Activated T-helper 9 cell treated with anti-CD3 and anti-CD28 coated beads, Interleukin-2, amount 50 U/mL, for 16 hours (primary cell): ENCODE results near the gene WAC.
"Not testable (repeated sequence)": the region's sequence is repeated elsewhere in the genome, so short reads cannot be mapped to it uniquely, and the experiment has no call there.

Experiments used
- DNase-seq: peaks from one replicate; pipeline ENCODE4 v3.0.0-alpha.2; 2020; ENCODE audit warnings: low read depth

WAC gene

GRCh38 chr10:28569506-28570159 is 36.7 kb downstream of the WAC start:
- DNase-seq, result no peak

DNA sequence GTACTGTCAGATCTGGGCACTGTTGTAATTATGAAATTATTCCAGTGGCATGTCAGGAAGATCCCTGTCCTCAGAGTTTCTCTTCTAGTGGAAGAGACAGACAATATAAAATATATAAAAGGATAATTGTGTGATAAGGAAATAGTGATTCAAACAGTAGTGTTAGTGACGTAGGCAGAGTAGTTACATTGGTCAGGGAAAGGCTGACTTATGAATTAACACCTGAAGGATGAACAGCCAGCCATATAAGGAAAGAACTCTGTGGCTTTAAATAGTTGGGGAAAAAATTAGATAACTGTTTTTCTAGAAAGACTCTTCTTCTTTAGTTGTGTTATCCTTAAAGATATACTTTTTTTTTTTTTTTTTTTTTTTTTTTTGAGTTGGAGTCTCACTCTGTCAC is 37.7 kb downstream of the WAC start:
- DNase-seq, result no peak

GRCh38 chr10:28571265-28571664 is 38.3 kb downstream of the WAC start:
- no peak for DNase-seq

GRCh38 chr10:28574214-28574613 is 41.3 kb downstream of the WAC start:
- DNase-seq, result not testable (repeated sequence)

DNA sequence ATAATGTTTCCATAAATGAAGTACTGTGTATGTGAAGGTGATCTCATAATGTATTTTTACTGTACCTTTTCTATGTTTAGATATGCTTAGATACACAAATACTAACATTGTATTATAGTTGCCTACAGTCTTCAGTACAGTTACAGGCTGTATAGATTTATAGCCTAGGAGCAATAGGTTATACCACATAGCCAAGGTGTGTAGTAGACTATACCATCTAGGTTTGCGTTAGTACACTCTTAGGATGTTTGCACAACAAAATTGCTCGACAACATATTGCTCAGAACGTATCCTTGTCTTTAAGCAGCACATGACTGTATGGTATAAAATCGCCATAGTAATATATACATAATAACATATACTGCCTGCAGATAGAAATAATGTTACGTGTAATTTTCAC is 42.9 kb downstream of the WAC start:
- no peak for DNase-seq

DNA sequence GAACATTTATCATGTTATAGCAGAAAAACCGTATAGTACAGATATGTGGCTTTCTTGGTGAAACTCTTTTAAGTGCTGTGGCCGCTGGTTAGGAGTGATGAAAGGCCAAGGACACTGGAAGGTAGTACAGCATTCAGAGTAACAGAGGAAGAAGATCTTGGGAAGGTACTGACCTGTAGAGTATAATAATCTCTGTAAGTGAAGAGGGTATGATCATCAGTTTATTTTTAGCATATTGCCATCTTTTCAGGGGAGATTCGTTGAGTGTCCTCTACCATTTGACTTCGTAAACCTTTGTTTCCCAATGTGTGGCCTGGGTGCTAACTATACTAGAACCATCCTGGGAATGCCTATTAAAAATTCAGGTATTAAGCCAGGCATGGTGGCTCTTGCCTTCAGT is 44.6 kb downstream of the WAC start:
- no peak for DNase-seq

DNA sequence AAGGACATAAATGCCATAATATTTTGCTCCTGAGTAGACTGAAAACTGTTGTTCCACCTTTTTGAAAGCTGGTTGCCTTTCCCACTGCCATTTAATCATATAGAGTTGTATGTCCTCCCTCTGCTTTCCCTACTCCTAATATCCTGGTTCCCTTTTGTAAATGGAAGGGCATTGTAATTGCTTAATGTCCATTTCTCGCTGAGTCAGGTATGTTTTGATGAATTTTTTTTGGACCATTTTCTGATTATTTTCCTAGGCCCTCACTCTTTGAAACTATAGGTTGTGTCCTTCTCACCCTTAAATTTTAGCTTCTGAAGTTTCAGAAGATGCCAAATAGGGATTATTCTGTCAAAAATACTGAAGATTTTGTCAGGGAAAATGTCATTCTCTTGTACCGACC is 45.5 kb downstream of the WAC start:
- no peak for DNase-seq

DNA sequence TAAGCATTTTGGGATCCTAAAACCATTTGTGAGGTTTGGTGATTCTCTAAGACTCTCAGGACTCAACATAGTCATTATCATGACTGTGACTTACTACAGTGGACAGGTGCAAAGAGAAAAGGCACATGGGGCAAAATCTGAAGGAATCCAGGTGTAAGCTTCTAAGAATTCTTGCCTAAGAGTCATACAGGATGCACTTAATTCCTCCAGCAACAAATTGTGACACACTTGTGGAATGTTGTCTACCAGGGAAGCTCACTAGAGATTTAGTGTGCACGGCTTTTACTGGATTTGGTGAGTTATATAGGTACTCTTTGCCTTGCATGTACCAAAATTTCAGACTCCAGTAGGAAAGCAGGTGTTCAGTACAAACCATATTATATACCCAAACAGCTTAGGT is 47.9 kb downstream of the WAC start:
- no peak for DNase-seq

- DNase-seq, result no peak
Observed at GRCh38 chr10:28581916-28582315, 49.0 kb downstream of the WAC start.

DNA sequence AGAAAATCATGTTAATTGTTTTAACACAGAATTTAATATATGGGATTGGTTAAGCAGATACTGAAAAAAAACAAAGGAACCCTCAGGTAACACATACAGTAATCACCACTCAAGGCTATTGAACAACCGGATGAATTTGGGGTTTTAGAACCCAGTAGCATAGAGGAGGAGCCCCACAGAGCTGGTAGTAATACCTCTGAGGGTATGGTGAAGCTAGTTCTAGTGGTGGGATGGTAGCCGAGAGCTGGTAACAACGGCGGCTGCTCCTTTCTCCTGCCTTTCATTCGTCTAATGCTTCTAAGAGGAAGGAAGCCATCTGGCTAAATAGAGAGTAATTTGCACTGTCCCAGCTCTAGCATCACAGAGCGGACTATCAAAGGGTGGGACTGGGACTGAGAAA is 52.2 kb downstream of the WAC start:
- DNase-seq, result no peak

GRCh38 chr10:28586176-28586575 is 53.3 kb downstream of the WAC start:
- DNase-seq, result no peak

DNA sequence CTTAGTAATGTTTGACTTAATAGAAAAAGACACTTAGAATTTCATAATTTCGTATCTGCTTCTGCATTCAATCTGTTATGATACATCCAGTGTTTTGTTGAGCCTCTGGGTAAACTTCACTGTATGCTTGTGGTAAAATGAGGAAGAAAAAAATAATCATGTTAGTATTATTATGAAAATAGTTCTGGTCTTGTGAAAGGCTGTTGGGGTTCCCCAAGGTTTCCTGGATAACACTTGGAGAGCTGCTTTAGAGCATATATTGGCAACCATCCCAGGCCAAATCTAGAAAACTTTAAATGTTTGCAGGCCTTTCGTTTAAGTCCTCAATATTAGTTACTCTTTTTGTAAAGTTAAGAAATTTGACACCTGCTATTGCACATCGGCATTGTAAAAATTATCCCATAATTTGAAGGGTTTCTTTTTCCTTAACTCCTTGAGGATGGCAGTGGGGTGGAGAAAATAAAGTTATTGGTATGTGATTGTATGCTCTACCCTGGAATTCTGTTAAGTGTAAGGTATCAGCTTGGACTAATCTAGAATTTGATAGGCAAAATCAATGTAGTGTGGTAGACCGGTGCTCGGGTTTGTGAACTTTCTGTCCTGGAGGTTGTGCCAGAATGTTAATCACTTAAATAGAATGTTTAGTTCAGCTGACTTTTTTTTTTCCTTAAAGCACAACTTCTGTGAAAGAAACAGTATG is 54.5 kb downstream of the WAC start:
- no peak for DNase-seq

GRCh38 chr10:28587970-28588290 is 55.0 kb downstream of the WAC start:
- no peak for DNase-seq

- no peak for DNase-seq
Observed at GRCh38 chr10:28592953-28593352, 60.0 kb downstream of the WAC start.

- DNase-seq, result no peak
Observed at GRCh38 chr10:28593811-28594210, 60.9 kb downstream of the WAC start.

- DNase-seq, result no peak
Observed at GRCh38 chr10:28594406-28594805, 61.5 kb downstream of the WAC start.

DNA sequence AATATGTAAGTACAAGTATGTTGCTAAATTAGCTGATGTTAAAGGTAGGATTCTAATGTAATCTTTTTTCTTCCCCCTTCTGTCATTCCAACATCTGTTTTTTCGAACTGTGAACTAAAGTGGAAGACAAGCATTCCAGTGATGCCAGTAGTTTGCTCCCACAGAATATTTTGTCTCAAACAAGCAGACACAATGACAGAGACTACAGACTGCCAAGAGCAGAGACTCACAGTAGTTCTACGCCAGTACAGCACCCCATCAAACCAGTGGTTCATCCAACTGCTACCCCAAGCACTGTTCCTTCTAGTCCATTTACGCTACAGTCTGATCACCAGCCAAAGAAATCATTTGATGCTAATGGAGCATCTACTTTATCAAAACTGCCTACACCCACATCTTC is 62.7 kb downstream of the WAC start:
- DNase-seq, result no peak

DNA sequence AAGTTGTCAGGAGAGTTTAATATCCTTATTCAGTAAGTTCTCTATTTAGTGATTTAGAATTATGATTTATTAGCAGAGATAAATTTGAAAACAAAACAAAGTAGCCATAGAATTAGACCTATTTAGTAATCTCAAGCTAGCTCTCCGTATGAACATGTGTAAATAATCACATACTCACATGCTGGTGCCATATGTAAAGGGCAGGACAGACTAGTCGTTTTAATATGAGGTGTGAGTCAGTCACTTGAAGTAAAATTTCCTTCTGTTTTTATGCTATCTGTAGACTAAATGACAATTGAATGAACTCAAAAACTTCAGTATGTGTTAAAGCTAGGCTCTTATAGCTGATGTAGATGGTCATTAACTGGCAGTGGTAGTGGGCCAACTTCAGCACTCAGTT is 67.1 kb downstream of the WAC start:
- no peak for DNase-seq

DNA sequence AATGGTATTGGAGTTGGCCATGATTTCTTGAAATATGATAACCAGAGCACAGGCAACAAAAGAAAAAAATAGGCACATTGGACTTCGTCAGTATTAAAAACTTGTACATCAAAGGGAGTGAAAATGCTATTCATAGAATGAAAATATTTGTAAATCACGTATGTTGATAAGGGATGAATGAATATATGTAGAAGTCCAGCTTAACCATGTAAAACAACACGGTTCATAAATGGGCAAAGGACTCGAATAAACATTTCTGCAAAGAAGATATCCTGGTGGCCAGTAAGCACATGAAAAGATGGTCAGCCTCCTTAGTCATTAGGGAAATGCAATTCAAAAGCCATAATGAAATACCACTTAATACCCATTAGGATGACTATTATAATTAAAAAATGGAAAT is 68.1 kb downstream of the WAC start:
- no peak for DNase-seq

- DNase-seq, result no peak
Observed at GRCh38 chr10:28604567-28605536, 71.9 kb downstream of the WAC start.

GRCh38 chr10:28606568-28606967 is 73.7 kb downstream of the WAC start:
- no peak for DNase-seq

DNA sequence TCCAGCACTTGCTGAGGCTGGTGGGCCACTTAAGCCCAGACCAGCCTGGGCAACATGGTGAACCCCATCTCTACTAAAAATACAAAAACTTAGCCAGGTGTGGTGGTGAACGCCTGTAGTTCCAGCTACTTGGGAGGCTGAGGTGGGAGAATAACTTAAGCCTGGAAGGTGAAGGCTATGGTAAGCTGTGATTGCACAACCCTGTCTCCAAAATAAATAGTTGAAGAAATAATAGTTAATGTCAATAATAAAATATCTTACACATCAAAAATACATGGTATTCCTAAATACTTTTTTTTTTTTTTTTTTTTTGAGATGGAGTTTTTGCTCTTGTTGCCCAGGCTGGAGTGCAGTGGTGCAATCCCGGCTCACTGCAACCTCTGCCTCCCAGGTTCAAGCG is 76.7 kb downstream of the WAC start:
- not testable (repeated sequence) for DNase-seq

- no peak for DNase-seq
Observed at GRCh38 chr10:28612877-28613276, 80.0 kb downstream of the WAC start.
